GM13976 (cell line): ENCODE data around the gene MS4A8.

Source experiments
- DNase-seq: peaks from one replicate; pipeline ENCODE4 v3.0.0; 2012; ENCODE audit warnings: low spot score
- CTCF ChIP-seq: IDR thresholded peaks from 2 replicates; pipeline ENCODE4 v1.5.1; 2012; ENCODE audit warnings: borderline replicate concordance, mild to moderate bottlenecking; ENCODE audit not compliant: insufficient read depth; ENCODE audit errors: extremely low read depth, missing control alignments, control extremely low read depth
- in situ Hi-C: fragments of 300-500 bp; cut with MboI; formaldehyde crosslinking; loops from one replicate; pipeline ENCODE4 v1.12.0; 2022; ENCODE audit warnings: low sequenced_read_pairs, mixed read lengths, inconsistent platforms; ENCODE audit not compliant: unreplicated experiment

Gene MS4A8

DNA sequence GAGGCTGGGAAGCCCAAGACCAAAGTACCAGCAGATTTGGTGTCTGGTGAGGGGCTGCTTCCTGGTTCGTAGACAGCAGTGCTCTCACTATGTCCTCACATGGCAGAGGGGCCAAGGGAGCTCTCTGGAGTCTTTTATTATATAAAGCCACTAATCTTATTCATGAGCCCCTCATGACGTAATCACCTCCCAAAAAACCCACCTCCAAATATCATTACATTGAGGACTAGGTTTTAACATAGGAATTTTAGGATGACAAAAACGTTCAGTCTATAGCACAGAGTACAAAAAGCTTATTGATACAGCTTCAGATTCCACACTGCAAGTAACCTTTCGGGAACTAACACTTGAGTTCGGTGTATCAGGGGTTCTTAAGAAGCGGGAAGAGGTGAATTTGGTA lies 21.0 kb downstream of the MS4A8 start:
- TF ChIP-seq CTCF = no peak
- DNase-seq = no peak
- in situ Hi-C loops = no loop called here

- in situ Hi-C loops = no loop called here
Measured at GRCh38 chr11:60724420-60724819, 25.0 kb downstream of the MS4A8 start, which contains the start of gene MS4A18. TSS of gene MS4A18 (plus strand) at chr11:60724720.

DNA sequence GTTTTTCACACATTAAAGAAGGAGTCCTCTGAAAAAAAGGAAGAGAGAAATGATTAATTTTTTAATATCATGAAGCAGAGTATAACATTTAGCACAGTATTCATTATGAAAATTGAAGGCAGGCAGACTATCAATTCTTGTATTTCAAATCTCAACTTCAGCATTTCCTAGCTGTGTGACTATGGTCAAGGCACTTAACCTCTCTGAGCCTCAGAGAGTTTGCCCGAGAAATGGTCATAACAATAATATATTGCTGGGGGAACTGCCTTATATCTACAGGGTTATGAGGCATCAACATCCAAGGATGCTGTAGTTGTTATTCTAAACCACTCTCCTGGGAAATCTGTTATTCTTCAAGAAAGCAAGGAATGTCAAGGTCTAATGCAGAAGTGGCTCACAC lies 26.2 kb downstream of the MS4A8 start:
- in situ Hi-C loops = no loop called here
- TF ChIP-seq CTCF = no peak
- DNase-seq = no peak

More at GRCh38 chr11:60724420-60724819, 25.0 kb downstream of the MS4A8 start, which contains the start of gene MS4A18:
- TF ChIP-seq CTCF = no peak
- no peak for DNase-seq

GRCh38 chr11:60731586-60731985 lies 32.2 kb downstream of the MS4A8 start:
- no peak for DNase-seq
- TF ChIP-seq CTCF = no peak
- in situ Hi-C loops = no loop called here

GRCh38 chr11:60734279-60734678 lies 34.9 kb downstream of the MS4A8 start:
- in situ Hi-C loops = no loop called here

DNA sequence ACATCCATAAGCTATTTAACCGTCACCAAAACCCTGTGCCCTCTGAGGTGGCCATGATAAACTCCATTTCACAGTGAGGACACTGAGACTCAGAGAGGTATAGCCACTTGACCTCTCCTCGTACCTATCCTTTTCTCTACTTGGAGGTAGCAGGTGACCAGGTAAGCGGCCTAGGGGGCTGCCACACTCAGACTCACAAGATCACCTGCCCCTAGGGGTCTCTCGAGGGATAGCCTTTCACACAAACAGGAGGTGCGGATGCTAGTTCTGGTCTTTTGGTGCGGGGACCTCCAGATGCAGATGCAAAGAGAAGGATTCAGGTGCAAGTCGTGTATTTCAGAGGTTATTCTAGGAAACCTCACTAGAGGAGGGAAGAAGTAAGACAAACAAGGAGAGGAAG lies 39.7 kb downstream of the MS4A8 start:
- in situ Hi-C loops = no loop called here
- no peak for TF ChIP-seq CTCF
- no peak for DNase-seq

More at GRCh38 chr11:60734279-60734678, 34.9 kb downstream of the MS4A8 start:
- no peak for TF ChIP-seq CTCF
- DNase-seq = no peak

DNA sequence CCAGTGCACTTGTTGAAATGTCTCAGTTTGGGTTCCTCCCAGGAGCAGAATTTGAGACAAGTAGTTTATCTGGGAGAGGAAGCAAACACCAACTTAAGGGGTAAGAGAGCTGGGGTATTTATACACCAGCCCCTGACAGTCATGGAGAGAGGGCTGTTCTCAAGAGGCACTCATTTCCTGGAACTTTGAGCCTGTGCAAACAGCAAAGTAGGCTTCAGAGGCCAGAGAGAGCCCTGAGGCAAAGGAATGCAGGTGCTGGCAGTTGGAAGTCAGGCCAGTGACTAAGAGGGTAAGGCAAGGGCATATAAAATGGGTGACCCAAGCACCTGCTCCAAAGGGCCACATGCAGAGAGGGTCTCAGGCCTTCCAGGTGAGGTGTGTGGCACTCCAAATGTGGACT lies 41.2 kb downstream of the MS4A8 start:
- in situ Hi-C loops = no loop called here
- DNase-seq = no peak
- TF ChIP-seq CTCF = no peak
